Mesodermal cell (in vitro differentiated cells): ENCODE data around the gene TP53RK. TPM values are rescaled to one million over a fixed set of nuclear protein-coding genes. Genes with fewer than 3 reads are reported as not detected.

ENCODE experiments used
- H3K27ac ChIP-seq: 2 replicates; pipeline ENCODE4 v1.7.0; 2013; ENCODE audit warnings: mild to moderate bottlenecking, low read depth, low read length, moderate library complexity; ENCODE audit not compliant: severe bottlenecking
- H3K36me3 ChIP-seq: 2 replicates; pipeline ENCODE4 v1.7.1; 2013; ENCODE audit warnings: mild to moderate bottlenecking, low read length, moderate library complexity; ENCODE audit not compliant: control insufficient read depth, insufficient read depth
- H3K4me1 ChIP-seq: one replicate; pipeline ENCODE4 v1.7.1; 2013; ENCODE audit warnings: mild to moderate bottlenecking, low read length; ENCODE audit not compliant: insufficient read depth, control insufficient read depth, poor library complexity, severe bottlenecking
- H3K4me3 ChIP-seq: 2 replicates; pipeline ENCODE4 v1.7.0; 2013; ENCODE audit warnings: low read length, control low read depth, mild to moderate bottlenecking; ENCODE audit not compliant: insufficient read depth, poor library complexity, severe bottlenecking; ENCODE audit errors: extremely low read depth
- H3K9me3 ChIP-seq: 2 replicates; pipeline ENCODE4 v1.7.1; 2013; ENCODE audit warnings: mild to moderate bottlenecking, low read length, moderate library complexity; ENCODE audit not compliant: control insufficient read depth
- WGBS, 2 experiments: methylation state at CpG; one replicate each; pipeline ENCODE4 v1.1.5; 2013; ENCODE audit warnings: missing lambda C conversion rate in 2 of 2; ENCODE audit not compliant: insufficient coverage in 2 of 2; 5-methylcytosine and 5-hydroxymethylcytosine counted together
- polyA plus RNA-seq, 2 experiments: library from polyadenylated mRNA; stranded (reverse); fragments of 50-300 nt; gene quantifications; one replicate each; pipeline ENCODE4 v1.2.3, GENCODE V29; 2013

The TP53RK gene
- polyA plus RNA-seq (2013, experiment 1 of 2): 11.2 TPM
- 8.4 TPM for polyA plus RNA-seq (2013, experiment 2 of 2)

- H3K27ac ChIP-seq: peak within 1 kb of the TSS; percentile 94
- 0 to 1% methylated on average over 55 to 71 of the region's 71 CpGs for WGBS, 2 experiments
- peaks cover 35% of the 10 kb centered on the region for H3K36me3 ChIP-seq
- H3K4me1 ChIP-seq: peaks cover 7% of the 10 kb centered on the region
- peak within 1 kb of the TSS; percentile 73 for H3K4me3 ChIP-seq
- no peaks in the 10 kb centered on the region for H3K9me3 ChIP-seq
Observed at GRCh38 chr20:46689082-46689753, at the start of gene TP53RK. TSS of gene TP53RK (minus strand) at chr20:46689444. CDS start at chr20:46689414, 30 bp downstream.

GRCh38 chr20:46735436-46735835, 46.2 kb upstream of the TP53RK start:
- Histone ChIP-seq H3K9me3 (no peaks in the 10 kb centered on the region), H3K4me3 (no peak overlapping the region), H3K27ac (no peak overlapping the region), H3K4me1 (no peaks in the 10 kb centered on the region), H3K36me3 (peaks cover 6% of the 10 kb centered on the region)
- whole genome bisulfite sequencing, 2 experiments: no CpG with 5 or more reads among the region's 2 CpGs

GRCh38 chr20:46731770-46732169, 42.5 kb upstream of the TP53RK start:
- H3K36me3 ChIP-seq: peaks cover 16% of the 10 kb centered on the region
- no peak overlapping the region for H3K4me3 ChIP-seq
- H3K4me1 ChIP-seq: no peaks in the 10 kb centered on the region
- H3K9me3 ChIP-seq: no peaks in the 10 kb centered on the region
- H3K27ac ChIP-seq: no peak overlapping the region
- WGBS, 2 experiments: 83 to 88% methylated on average over 4 of the region's 4 CpGs

- Histone ChIP-seq H3K36me3 (peaks cover 19% of the 10 kb centered on the region), H3K27ac (no peak overlapping the region), H3K9me3 (peaks cover 9% of the 10 kb centered on the region), H3K4me1 (no peaks in the 10 kb centered on the region), H3K4me3 (no peak overlapping the region)
- WGBS, 2 experiments: 95 to 97% methylated on average over 26 of the region's 27 CpGs
Observed at GRCh38 chr20:46725186-46726165, 36.2 kb upstream of the TP53RK start.

- no peak overlapping the region for H3K27ac ChIP-seq
- H3K36me3 ChIP-seq: peaks cover 21% of the 10 kb centered on the region
- H3K9me3 ChIP-seq: peaks cover 13% of the 10 kb centered on the region
- H3K4me1 ChIP-seq: no peaks in the 10 kb centered on the region
- H3K4me3 ChIP-seq: no peak overlapping the region
- 64 to 67% methylated on average over 1 of the region's 1 CpG for WGBS, 2 experiments
Observed at GRCh38 chr20:46724343-46724959, 35.2 kb upstream of the TP53RK start.

GRCh38 chr20:46723039-46723438, 33.8 kb upstream of the TP53RK start:
- Histone ChIP-seq H3K4me3 (no peak overlapping the region), H3K36me3 (peaks cover 16% of the 10 kb centered on the region), H3K9me3 (peaks cover 13% of the 10 kb centered on the region), H3K27ac (no peak overlapping the region), H3K4me1 (no peaks in the 10 kb centered on the region)
- no CpG with 5 or more reads among the region's 1 CpG for WGBS, 2 experiments

GRCh38 chr20:46722450-46722849, 33.2 kb upstream of the TP53RK start:
- H3K27ac ChIP-seq: no peak overlapping the region
- H3K4me1 ChIP-seq: no peaks in the 10 kb centered on the region
- no peak overlapping the region for H3K4me3 ChIP-seq
- H3K9me3 ChIP-seq: peaks cover 13% of the 10 kb centered on the region
- H3K36me3 ChIP-seq: peaks cover 15% of the 10 kb centered on the region
- 92 to 100% methylated on average over 1 to 2 of the region's 2 CpGs for WGBS, 2 experiments

- H3K36me3 ChIP-seq: peaks cover 17% of the 10 kb centered on the region
- no peak overlapping the region for H3K4me3 ChIP-seq
- H3K27ac ChIP-seq: no peak overlapping the region
- peaks cover 13% of the 10 kb centered on the region for H3K9me3 ChIP-seq
- WGBS, 2 experiments: 86 to 90% methylated on average over 1 of the region's 1 CpG
- H3K4me1 ChIP-seq: no peaks in the 10 kb centered on the region
Observed at GRCh38 chr20:46721476-46721875, 32.2 kb upstream of the TP53RK start.

- peaks cover 17% of the 10 kb centered on the region for H3K36me3 ChIP-seq
- H3K9me3 ChIP-seq: peaks cover 13% of the 10 kb centered on the region
- H3K4me3 ChIP-seq: no peak overlapping the region
- no peak overlapping the region for H3K27ac ChIP-seq
- peaks cover under 1% of the 10 kb centered on the region for H3K4me1 ChIP-seq
Observed at GRCh38 chr20:46720776-46721425, 31.7 kb upstream of the TP53RK start.

GRCh38 chr20:46720019-46720418, 30.8 kb upstream of the TP53RK start:
- H3K4me3 ChIP-seq: no peak overlapping the region
- no peak overlapping the region for H3K27ac ChIP-seq
- peaks cover 13% of the 10 kb centered on the region for H3K9me3 ChIP-seq
- WGBS, 2 experiments: no CpG with 5 or more reads among the region's 1 CpG
- peaks cover 9% of the 10 kb centered on the region for H3K4me1 ChIP-seq
- peaks cover 11% of the 10 kb centered on the region for H3K36me3 ChIP-seq
